HCT116 (cell line): ENCODE results near the gene CD28. TPM values are rescaled to one million over a fixed set of nuclear protein-coding genes. Genes with fewer than 3 reads are reported as not detected.

Source experiments
- ATAC-seq: fragments of 200-7000 bp; cut with Tn5 transposase; 2 replicates; pipeline ENCODE4 v1.9.1; 2020; ENCODE audit warnings: mild to moderate bottlenecking, moderate library complexity
- BruUV-seq: library from RNA; stranded (reverse); fragments of 400-500 nt; replicated peaks from 2 replicates; lab custom pipeline; 2021; lab: Mats Ljungman, UMichigan
- CTCF ChIA-PET: fragments of 300-600 bp; sonication (Branson Sonifier 250); formaldehyde crosslinking; loops from one replicate; lab custom pipeline; 2021; ENCODE audit warnings: antibody characterized with exemption; lab: Charles Lee
- POLR2A ChIA-PET: fragments of 300-600, 350-600 bp; sonication (Branson Sonifier 250); formaldehyde crosslinking; loops from one replicate; lab custom pipeline; 2021; ENCODE audit warnings: antibody characterized with exemption; lab: Charles Lee
- RAD21 ChIA-PET, 2 experiments: fragments of 300-600 bp; sonication (Branson Sonifier 250); formaldehyde crosslinking; loops; one replicate each; lab custom pipeline; 2023; ENCODE audit warnings: low total read pairs in 2 of 2; ENCODE audit not compliant: uncharacterized antibody in 2 of 2, unreplicated experiment in 2 of 2, low non-redundant PET in 1 of 2; lab: Charles Lee
- DNase-seq: peaks from one replicate; pipeline ENCODE4 v3.0.0-alpha.2; 2010; ENCODE audit warnings: low read depth, low spot score
- H2AFZ ChIP-seq: fragments of 200-600 bp; shearing (Covaris generic), sonication (generic); 2 replicates; pipeline ENCODE4 v1.6.1; 2017; ENCODE audit warnings: low read depth, mixed run types, mixed read lengths, antibody characterized with exemption, low read length; ENCODE audit not compliant: poor library complexity, severe bottlenecking
- H3K27ac ChIP-seq: 2 replicates; pipeline ENCODE4 v1.5.1; 2012; ENCODE audit warnings: low read depth, low read length
- H3K27me3 ChIP-seq: fragments of 200-600 bp; sonication (generic); 2 replicates; pipeline ENCODE4 v1.6.1; 2016; ENCODE audit warnings: mixed run types, low read length, mixed read lengths; ENCODE audit not compliant: insufficient read depth
- H3K36me3 ChIP-seq, 2 experiments: fragments of 200-500 bp in 1 of 2; fragments of 200-600 bp in 1 of 2; sonication (Bioruptor generic) in 1 of 2; sonication (generic) in 1 of 2; 2 replicates each; pipeline versions ENCODE4 v1.5.1 to v1.6.1; 2014 to 2016; ENCODE audit warnings: low read length in 2 of 2, inconsistent platforms in 1 of 2, mixed read lengths in 1 of 2, mixed run types in 1 of 2; ENCODE audit not compliant: insufficient read depth in 2 of 2, control insufficient read depth in 1 of 2
- H3K4me1 ChIP-seq, 2 experiments: fragments of 200-600 bp in 1 of 2; sonication (generic) in 1 of 2; 2 replicates each; pipeline versions ENCODE4 v1.5.1 to v1.6.1; 2012 to 2017; ENCODE audit warnings: low read length in 2 of 2, inconsistent platforms in 1 of 2, mild to moderate bottlenecking in 1 of 2, mixed read lengths in 1 of 2, mixed run types in 1 of 2, moderate library complexity in 1 of 2; ENCODE audit not compliant: insufficient read depth in 2 of 2, control insufficient read depth in 1 of 2
- H3K4me2 ChIP-seq: fragments of 200-600 bp; sonication (generic); 2 replicates; pipeline ENCODE4 v1.6.1; 2017; ENCODE audit warnings: mixed run types, low read length, mixed read lengths
- H3K4me3 ChIP-seq, 2 experiments: fragments of 200-600 bp in 1 of 2; sonication (generic) in 1 of 2; replicated peaks in 1 of 2; 2 replicates each; pipeline ENCODE4 v1.5.1; 2011 to 2016; ENCODE audit warnings: low read length in 2 of 2, control low read depth in 1 of 2, low read depth in 1 of 2, mild to moderate bottlenecking in 1 of 2, mixed read lengths in 1 of 2, mixed run types in 1 of 2
- H3K79me2 ChIP-seq: fragments of 200-600 bp; sonication (generic); 2 replicates; pipeline ENCODE4 v1.6.1; 2017; ENCODE audit warnings: mild to moderate bottlenecking, mixed run types, low read length, moderate library complexity, mixed read lengths; ENCODE audit not compliant: insufficient read depth
- H3K9ac ChIP-seq: fragments of 200-600 bp; sonication (generic); 2 replicates; pipeline ENCODE4 v1.6.1; 2016; ENCODE audit warnings: low read length, mixed read lengths
- H3K9me2 ChIP-seq: fragments of 200-600 bp; sonication (generic), shearing (Covaris generic); 2 replicates; pipeline ENCODE4 v1.6.1; 2017; ENCODE audit warnings: mixed run types, mild to moderate bottlenecking, moderate library complexity; ENCODE audit not compliant: insufficient read depth
- H3K9me3 ChIP-seq, 2 experiments: fragments of 200-500 bp in 1 of 2; fragments of 200-600 bp in 1 of 2; sonication (Bioruptor generic) in 1 of 2; sonication (generic) in 1 of 2; 2 replicates each; pipeline ENCODE4 v1.6.1; 2014 to 2017; ENCODE audit warnings: low read length in 2 of 2, mixed read lengths in 2 of 2, inconsistent platforms in 1 of 2, low read depth in 1 of 2, mild to moderate bottlenecking in 1 of 2, mixed run types in 1 of 2, moderate library complexity in 1 of 2; ENCODE audit not compliant: control insufficient read depth in 1 of 2, insufficient read depth in 1 of 2
- H4K20me1 ChIP-seq: fragments of 200-600 bp; sonication (generic), shearing (Covaris generic); 2 replicates; pipeline ENCODE4 v1.6.1; 2017; ENCODE audit warnings: mixed run types, mild to moderate bottlenecking, moderate library complexity; ENCODE audit not compliant: insufficient read depth
- CBX3 ChIP-seq: IDR thresholded peaks from 2 replicates; pipeline ENCODE4 v1.6.1; 2012; ENCODE audit warnings: low read depth
- EGR1 ChIP-seq: IDR thresholded peaks from 2 replicates; pipeline ENCODE4 v1.6.1; 2012; ENCODE audit warnings: low read depth
- ELF1 ChIP-seq: IDR thresholded peaks from 2 replicates; pipeline ENCODE4 v1.6.1; 2012; ENCODE audit warnings: low read depth, borderline replicate concordance
- FOSL1 ChIP-seq: IDR thresholded peaks from 2 replicates; pipeline ENCODE4 v1.6.1; 2012; ENCODE audit warnings: low read depth
- POLR2A ChIP-seq: IDR thresholded peaks from 2 replicates; pipeline ENCODE4 v1.7.0; 2011; ENCODE audit warnings: borderline replicate concordance; ENCODE audit not compliant: insufficient read depth, insufficient read length; ENCODE audit errors: extremely low read depth
- POLR2AphosphoS5 ChIP-seq: IDR thresholded peaks from 2 replicates; pipeline ENCODE4 v1.6.1; 2011; ENCODE audit warnings: mild to moderate bottlenecking, low read depth, low read length, moderate library complexity
- SP1 ChIP-seq: IDR thresholded peaks from 2 replicates; pipeline ENCODE4 v1.6.1; 2012; ENCODE audit warnings: low read depth
- SRF ChIP-seq: IDR thresholded peaks from 2 replicates; pipeline ENCODE4 v1.6.1; 2012; ENCODE audit warnings: low read depth
- ZFX ChIP-seq: fragments of 450-650 bp; IDR thresholded peaks from 2 replicates; pipeline ENCODE4 v1.6.1; 2017
- intact Hi-C: fragments of 100-400 bp; cut with micrococcal nuclease; formaldehyde crosslinking; loops from 2 replicates; pipeline ENCODE4 v1.10.0; 2022
- total RNA-seq: library from RNA; stranded (reverse); gene quantifications from one replicate; pipeline ENCODE4 v1.2.1, GENCODE V29; 2021; ENCODE audit not compliant: unreplicated experiment
- TF ChIP-seq, protein P1 (sequence below): IDR thresholded peaks from 2 replicates; pipeline ENCODE4 v1.6.1; 2012; ENCODE audit warnings: low read depth

The CD28 gene
- total RNA-seq, 1 experiment from 2014 or later = 0.37 TPM

DNA sequence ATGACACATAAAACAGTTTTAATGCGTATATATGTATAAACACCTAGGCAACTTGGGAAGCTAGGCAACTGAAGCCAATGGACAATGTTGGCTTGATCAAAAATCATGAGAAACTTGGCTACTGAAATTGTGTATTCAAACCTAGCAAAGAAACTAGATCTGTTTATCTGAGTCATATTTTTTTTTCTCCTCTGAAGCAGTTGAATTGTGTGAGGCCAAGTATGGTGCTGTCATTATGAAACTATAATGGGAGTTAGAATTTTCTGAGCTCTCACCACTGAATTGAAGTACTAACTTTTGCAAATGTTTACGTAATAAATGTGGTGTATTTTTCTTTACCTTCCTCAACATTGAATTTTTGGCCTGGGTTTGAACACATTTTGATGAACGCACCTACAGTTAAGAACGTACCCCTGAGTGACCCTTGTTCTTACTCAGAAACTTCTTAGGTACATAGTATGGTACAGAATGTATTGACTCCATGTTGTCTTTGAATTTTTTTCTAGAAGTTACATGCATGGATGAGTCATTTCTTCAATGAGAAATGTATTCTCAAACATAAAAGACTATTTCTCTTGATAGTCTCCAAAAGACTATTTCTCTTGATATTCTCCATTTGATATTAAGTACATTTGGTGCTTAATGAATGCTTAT, 23.8 kb downstream of the CD28 start:
- Histone ChIP-seq H3K36me3 (no peaks in the 10 kb centered on the region), H3K79me2 (no peaks in the 10 kb centered on the region), H3K9me3 (no peaks in the 10 kb centered on the region), H3K4me2 (no peak overlapping the region), H3K27me3 (no peaks in the 10 kb centered on the region), H3K9ac (no peak overlapping the region), H4K20me1 (no peaks in the 10 kb centered on the region), H3K27ac (no peak overlapping the region), H3K4me1 (no peaks in the 10 kb centered on the region), H3K4me3 (no peak overlapping the region), H2AFZ (no peak overlapping the region), H3K9me2 (no peaks in the 10 kb centered on the region)
- ATAC-seq (no peak), DNase-seq (no peak)
- ChIA-PET POLR2A (no interaction called here), CTCF (no interaction called here), RAD21 (no interaction called here)
- intact Hi-C loops = no loop called here
- BruUV-seq = no TSS peak
- TF ChIP-seq POLR2A = no peak
- no peak for TF ChIP-seq SP1
- TF ChIP-seq EGR1 = no peak
- no peak for TF ChIP-seq POLR2AphosphoS5
- no peak for TF ChIP-seq SRF
- no peak for TF ChIP-seq ZFX
- no peak for TF ChIP-seq ELF1
- TF ChIP-seq CBX3 = no peak
- TF ChIP-seq, protein P1, sequence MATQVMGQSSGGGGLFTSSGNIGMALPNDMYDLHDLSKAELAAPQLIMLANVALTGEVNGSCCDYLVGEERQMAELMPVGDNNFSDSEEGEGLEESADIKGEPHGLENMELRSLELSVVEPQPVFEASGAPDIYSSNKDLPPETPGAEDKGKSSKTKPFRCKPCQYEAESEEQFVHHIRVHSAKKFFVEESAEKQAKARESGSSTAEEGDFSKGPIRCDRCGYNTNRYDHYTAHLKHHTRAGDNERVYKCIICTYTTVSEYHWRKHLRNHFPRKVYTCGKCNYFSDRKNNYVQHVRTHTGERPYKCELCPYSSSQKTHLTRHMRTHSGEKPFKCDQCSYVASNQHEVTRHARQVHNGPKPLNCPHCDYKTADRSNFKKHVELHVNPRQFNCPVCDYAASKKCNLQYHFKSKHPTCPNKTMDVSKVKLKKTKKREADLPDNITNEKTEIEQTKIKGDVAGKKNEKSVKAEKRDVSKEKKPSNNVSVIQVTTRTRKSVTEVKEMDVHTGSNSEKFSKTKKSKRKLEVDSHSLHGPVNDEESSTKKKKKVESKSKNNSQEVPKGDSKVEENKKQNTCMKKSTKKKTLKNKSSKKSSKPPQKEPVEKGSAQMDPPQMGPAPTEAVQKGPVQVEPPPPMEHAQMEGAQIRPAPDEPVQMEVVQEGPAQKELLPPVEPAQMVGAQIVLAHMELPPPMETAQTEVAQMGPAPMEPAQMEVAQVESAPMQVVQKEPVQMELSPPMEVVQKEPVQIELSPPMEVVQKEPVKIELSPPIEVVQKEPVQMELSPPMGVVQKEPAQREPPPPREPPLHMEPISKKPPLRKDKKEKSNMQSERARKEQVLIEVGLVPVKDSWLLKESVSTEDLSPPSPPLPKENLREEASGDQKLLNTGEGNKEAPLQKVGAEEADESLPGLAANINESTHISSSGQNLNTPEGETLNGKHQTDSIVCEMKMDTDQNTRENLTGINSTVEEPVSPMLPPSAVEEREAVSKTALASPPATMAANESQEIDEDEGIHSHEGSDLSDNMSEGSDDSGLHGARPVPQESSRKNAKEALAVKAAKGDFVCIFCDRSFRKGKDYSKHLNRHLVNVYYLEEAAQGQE = no peak
- TF ChIP-seq FOSL1 = no peak
